Measurements from ENCODE around the gene CIC. TPM values are rescaled to one million over a fixed set of nuclear protein-coding genes. Genes with fewer than 3 reads are reported as not detected.

Gene CIC
- total RNA-seq, 2 experiments from 2014 or later: 60.7 to 65.6 TPM

- ATAC-seq: no peak
- ChIA-PET POLR2A (interaction anchor here (1.0 kb wide), 1 partner anchor 36 kb away, joined by 3 read pairs; no protein-coding TSS in a partner anchor), CTCF (interaction anchor here (0.7 to 1.4 kb wide), 6 partner anchors 9 to 143 kb away, joined by 3 read pairs; partner anchors contain the start of gene ZNF526)
- Mint-ChIP-seq H3K4me3 (no peak overlapping the region), H3K4me1 (ENCODE audit: low read depth) (peaks cover 18% of the 10 kb centered on the region), H3K27me3 (no peaks in the 10 kb centered on the region), H3K27ac (no peak overlapping the region), H3K9me3 (no peaks in the 10 kb centered on the region), H3K36me3 (ENCODE audit: low read depth) (peaks cover 10% of the 10 kb centered on the region)
- DNase-seq: no peak
- TF ChIP-seq, protein P1, sequence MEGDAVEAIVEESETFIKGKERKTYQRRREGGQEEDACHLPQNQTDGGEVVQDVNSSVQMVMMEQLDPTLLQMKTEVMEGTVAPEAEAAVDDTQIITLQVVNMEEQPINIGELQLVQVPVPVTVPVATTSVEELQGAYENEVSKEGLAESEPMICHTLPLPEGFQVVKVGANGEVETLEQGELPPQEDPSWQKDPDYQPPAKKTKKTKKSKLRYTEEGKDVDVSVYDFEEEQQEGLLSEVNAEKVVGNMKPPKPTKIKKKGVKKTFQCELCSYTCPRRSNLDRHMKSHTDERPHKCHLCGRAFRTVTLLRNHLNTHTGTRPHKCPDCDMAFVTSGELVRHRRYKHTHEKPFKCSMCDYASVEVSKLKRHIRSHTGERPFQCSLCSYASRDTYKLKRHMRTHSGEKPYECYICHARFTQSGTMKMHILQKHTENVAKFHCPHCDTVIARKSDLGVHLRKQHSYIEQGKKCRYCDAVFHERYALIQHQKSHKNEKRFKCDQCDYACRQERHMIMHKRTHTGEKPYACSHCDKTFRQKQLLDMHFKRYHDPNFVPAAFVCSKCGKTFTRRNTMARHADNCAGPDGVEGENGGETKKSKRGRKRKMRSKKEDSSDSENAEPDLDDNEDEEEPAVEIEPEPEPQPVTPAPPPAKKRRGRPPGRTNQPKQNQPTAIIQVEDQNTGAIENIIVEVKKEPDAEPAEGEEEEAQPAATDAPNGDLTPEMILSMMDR (IDR thresholded peaks at IDR 0.05): no peak
- intact Hi-C loops (cut with micrococcal nuclease): loop anchor here (10.0 kb wide), 1 partner anchor 153 kb away; the partner anchor contains the start of gene POU2F2
These were observed 18.7 kb downstream of the CIC start for GRCh38 chr19:42287827-42288107.

DNA sequence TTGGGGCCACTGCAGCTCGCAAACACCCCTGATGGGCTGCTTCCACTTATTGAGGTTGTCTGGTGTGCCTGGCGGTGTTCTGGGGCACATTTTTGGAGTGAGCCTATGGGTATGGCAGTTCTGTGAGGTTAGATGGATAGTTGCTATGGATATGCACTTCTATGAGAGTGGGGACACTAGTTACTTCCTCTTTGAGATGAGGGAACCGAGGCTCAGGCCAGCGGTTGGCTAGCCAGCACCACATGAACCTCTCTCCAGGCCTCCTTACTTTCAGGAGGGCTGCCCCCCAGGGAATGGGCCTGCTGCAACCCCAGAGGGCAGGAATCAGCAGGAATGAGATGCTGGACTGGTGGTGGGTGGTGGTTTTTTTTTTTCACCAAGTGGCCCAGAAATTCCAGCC lies 19.3 kb downstream of the CIC start:
- Mint-ChIP-seq H3K4me3 (no peak overlapping the region), H3K27ac (no peak overlapping the region), H3K9me3 (no peaks in the 10 kb centered on the region), H3K27me3 (no peaks in the 10 kb centered on the region), H3K36me3 (ENCODE audit: low read depth) (peaks cover 13% of the 10 kb centered on the region), H3K4me1 (ENCODE audit: low read depth) (peaks cover 18% of the 10 kb centered on the region)
- TF ChIP-seq, protein P1 (IDR thresholded peaks at IDR 0.05): no peak
- CTCF ChIA-PET: interaction anchor here (1.2 to 1.4 kb wide), 4 partner anchors 44 to 143 kb away, joined by 3 read pairs; partner anchors contain the start of gene ZNF526
- intact Hi-C loops (cut with micrococcal nuclease): loop anchor here (10.0 kb wide), 1 partner anchor 154 kb away; the partner anchor contains the start of gene POU2F2
- DNase-seq: no peak
- POLR2A ChIA-PET: interaction anchor here (1.0 kb wide), 1 partner anchor 36 kb away, joined by 3 read pairs; no protein-coding TSS in a partner anchor
- ATAC-seq: no peak

DNA sequence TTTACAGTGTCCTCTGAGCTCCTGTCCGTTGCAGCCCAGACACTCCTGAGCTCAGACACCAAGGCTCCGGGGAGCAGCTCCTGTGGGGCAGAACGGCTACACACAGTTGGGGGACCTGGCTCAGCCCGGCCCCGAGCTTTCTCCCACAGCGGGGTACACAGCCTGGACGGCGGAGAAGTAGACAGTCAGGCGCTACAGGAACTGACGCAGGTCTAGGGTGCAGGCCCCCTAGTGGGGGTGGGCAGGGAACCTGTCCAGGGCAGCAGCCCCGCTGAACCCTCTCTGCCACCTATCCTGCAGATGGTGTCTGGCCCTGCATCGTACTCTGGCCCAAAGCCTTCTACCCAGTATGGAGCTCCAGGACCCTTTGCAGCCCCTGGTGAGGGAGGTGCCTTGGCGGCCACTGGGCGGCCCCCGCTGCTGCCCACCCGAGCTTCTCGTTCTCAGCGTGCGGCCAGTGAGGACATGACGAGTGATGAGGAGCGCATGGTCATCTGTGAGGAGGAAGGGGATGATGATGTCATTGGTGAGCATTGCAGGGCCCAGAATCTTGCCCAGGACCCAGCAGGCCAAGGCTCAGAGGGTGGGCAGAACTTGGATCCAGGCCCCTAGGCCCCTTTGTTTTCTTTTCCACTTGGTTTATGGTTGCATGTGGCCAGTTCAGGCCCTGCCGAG lies 20.0 kb downstream of the CIC start:
- Mint-ChIP-seq H3K9me3 (no peaks in the 10 kb centered on the region), H3K27ac (no peak overlapping the region), H3K36me3 (ENCODE audit: low read depth) (peaks cover 16% of the 10 kb centered on the region), H3K27me3 (no peaks in the 10 kb centered on the region), H3K4me3 (no peak overlapping the region), H3K4me1 (ENCODE audit: low read depth) (peaks cover 18% of the 10 kb centered on the region)
- no peak for DNase-seq
- ATAC-seq: no peak
- CTCF ChIA-PET: interaction anchor here (1.2 to 1.4 kb wide), 4 partner anchors 45 to 180 kb away, joined by 3 read pairs; partner anchors contain the start of gene ZNF526
- TF ChIP-seq, protein P1 (IDR thresholded peaks at IDR 0.05): no peak
- intact Hi-C loops (cut with micrococcal nuclease): loop anchor here (10.0 kb wide), 1 partner anchor 154 kb away; the partner anchor contains the start of gene POU2F2
- POLR2A ChIA-PET: interaction anchor here (1.0 kb wide), 1 partner anchor 37 kb away, joined by 3 read pairs; no protein-coding TSS in a partner anchor

- no peak overlapping the region for H3K27ac Mint-ChIP-seq
- H3K27me3 Mint-ChIP-seq: no peaks in the 10 kb centered on the region
- no peak overlapping the region for H3K4me3 Mint-ChIP-seq
- TF ChIP-seq, protein P1 (IDR thresholded peaks at IDR 0.05): no peak
- POLR2A ChIA-PET: no interaction called here
- DNase-seq: no peak
- peaks cover 19% of the 10 kb centered on the region for H3K36me3 Mint-ChIP-seq (ENCODE audit: low read depth)
- intact Hi-C loops (cut with micrococcal nuclease): loop anchor here (10.0 kb wide), 1 partner anchor 155 kb away; the partner anchor contains the start of gene POU2F2
- CTCF ChIA-PET: interaction anchor here (1.2 kb wide), 1 partner anchor 181 kb away, joined by 3 read pairs; no protein-coding TSS in a partner anchor
- no peaks in the 10 kb centered on the region for H3K9me3 Mint-ChIP-seq
- H3K4me1 Mint-ChIP-seq (ENCODE audit: low read depth): peaks cover 18% of the 10 kb centered on the region
- no peak for ATAC-seq
These were observed 20.5 kb downstream of the CIC start for GRCh38 chr19:42289556-42290041.

DNA sequence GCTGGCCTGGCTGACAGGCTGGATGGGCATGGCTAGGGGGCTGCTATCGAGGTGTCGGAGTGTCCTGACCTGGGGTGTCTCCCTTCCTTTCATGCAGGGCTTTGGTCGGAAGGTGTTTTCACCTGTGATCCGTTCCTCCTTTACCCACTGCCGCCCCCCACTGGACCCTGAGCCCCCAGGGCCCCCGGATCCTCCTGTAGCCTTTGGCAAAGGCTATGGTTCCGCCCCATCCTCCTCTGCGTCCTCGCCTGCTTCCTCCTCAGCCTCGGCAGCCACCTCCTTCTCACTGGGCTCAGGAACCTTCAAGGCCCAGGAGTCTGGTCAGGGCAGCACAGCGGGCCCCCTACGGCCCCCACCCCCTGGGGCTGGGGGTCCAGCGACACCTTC lies 21.1 kb downstream of the CIC start:
- DNase-seq (no peak), ATAC-seq (no peak)
- H3K4me1 Mint-ChIP-seq (ENCODE audit: low read depth): peaks cover 14% of the 10 kb centered on the region
- TF ChIP-seq, protein P1 (IDR thresholded peaks at IDR 0.05): no peak
- intact Hi-C loops (cut with micrococcal nuclease): no loop called here
- CTCF ChIA-PET: interaction anchor here (0.5 to 1.2 kb wide), 4 partner anchors 48 to 181 kb away, joined by 3 read pairs; partner anchors contain the start of gene GSK3A
- POLR2A ChIA-PET: no interaction called here
- H3K4me3 Mint-ChIP-seq: no peak overlapping the region
- no peak overlapping the region for H3K27ac Mint-ChIP-seq
- no peaks in the 10 kb centered on the region for H3K9me3 Mint-ChIP-seq
- peaks cover 19% of the 10 kb centered on the region for H3K36me3 Mint-ChIP-seq (ENCODE audit: low read depth)
- H3K27me3 Mint-ChIP-seq: no peaks in the 10 kb centered on the region

All from activated CD8-positive, alpha-beta T cell treated with anti-CD3 and anti-CD28 coated beads for 36 hours (primary cell).